GM18868 (cell line): ENCODE measurements around the gene TBXAS1.

Experiments used
- ATAC-seq: cut with Tn5 transposase; IDR thresholded peaks from one replicate; pipeline ENCODE4 v1.9.1; 2021; ENCODE audit warnings: mild to moderate bottlenecking, moderate library complexity; ENCODE audit not compliant: unreplicated experiment

Gene TBXAS1

GRCh38 chr7:140017543-140017942 lies 188.5 kb downstream of the TBXAS1 start:
- ATAC-seq = no peak

- no peak for ATAC-seq
These were observed 189.3 kb downstream of the TBXAS1 start for GRCh38 chr7:140018125-140019043.

DNA sequence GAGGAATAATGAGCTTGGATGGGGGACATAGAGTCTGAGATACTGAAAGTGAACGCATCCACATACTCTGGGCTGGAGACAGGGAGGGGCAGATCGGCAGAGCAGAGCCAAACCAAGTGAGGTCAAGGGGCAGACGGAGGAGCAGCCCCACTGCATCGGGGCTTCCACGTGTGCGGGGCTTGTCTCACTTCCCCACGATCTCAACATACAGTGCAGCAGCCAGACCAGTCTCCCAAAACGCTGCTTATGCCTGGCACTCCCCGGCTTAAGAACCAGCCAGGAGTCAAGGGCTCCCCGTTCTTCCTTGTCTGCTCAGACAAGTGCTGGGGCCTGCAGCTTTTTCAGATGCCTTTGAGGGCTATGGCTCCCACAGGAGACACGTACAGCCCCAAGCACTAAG lies 190.1 kb downstream of the TBXAS1 start:
- ATAC-seq = no peak

GRCh38 chr7:140019606-140020005 lies 190.5 kb downstream of the TBXAS1 start:
- no peak for ATAC-seq

DNA sequence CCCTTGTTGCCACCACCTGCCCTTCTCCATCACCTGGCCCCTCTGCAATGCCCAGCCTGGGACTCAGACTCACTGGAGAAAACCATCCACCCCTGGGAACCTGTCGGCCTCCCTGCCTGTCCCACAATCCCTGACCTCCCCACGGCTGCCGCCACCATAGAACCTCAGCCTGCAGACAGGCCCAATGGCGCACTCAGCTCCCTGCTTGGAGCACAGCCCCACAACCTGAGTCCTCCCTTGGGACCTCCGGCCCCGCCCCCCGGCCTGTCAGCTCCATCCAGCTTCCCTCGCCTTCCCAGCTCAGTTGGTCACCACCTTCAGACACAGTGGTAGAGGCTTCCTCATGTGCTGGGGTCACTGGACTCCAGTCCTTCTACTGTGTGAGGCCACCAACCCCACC lies 192.5 kb downstream of the TBXAS1 start:
- ATAC-seq = no peak

DNA sequence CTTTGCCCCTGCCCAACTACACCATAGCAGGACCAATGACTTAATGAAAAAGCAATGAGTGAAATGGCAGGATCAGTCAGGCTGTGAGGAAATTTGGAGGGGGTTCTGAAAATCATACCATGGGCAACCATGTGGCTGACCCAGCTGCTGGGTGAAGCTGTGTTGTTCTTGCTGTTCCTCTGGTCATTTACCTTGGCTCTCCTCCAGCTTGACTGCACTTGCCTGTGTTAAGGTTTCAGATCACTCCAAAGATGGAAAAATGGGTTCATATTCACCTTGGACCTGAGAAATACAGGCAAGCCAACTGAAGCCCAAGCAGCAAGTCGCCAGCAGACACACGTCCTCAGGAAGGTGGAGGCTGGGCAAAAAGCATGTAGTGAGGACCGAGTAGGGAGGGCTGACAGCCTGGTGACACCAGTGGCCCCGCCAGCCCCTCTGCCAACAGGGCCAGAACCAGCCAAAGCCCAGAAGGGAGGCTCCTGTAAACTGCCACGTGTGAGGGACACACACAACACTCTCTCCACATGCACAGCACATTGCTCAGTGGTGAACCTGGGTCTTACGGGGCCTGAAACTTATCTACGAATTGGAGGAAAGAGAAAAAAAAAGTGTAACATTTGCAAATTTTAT lies 193.6 kb downstream of the TBXAS1 start:
- ATAC-seq = no peak

DNA sequence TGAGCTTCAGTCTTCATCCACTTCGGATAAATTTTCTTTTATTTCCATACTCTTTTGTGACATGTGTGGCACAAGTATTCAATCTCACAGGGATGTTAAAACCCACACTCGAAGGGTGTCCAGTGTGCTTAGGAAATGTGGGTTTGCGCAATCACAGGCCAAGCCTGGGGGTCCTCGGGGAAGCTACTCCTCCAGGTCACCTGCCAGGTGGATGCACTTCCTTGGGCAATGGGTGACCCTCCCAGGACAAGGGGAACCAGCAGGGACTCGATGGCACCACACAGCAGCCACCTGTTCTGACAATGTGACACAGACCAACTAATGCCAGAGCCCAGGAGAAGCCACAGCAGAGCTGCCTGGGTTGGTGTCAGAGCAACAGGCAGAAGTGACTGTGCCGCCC lies 194.7 kb downstream of the TBXAS1 start:
- no peak for ATAC-seq

DNA sequence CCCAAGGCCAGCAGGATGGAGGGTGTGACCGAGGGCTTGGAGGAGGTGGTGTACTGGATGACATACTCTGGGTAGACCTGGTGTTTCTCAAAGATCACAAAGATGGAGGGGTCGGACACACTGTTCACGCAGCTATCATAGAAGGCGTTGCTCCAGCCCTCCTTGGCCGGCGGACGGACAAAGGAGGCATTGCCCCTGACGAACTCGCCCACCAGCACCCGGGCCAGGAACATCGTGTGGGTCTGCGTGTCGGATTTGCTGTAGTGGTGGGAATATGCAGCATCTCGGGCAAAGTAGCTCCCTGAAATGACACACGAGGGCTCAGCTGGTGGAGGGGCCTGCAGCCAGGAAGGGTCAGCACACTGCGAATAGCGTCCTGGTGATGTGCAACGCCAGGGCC lies 195.5 kb downstream of the TBXAS1 start:
- ATAC-seq = no peak

DNA sequence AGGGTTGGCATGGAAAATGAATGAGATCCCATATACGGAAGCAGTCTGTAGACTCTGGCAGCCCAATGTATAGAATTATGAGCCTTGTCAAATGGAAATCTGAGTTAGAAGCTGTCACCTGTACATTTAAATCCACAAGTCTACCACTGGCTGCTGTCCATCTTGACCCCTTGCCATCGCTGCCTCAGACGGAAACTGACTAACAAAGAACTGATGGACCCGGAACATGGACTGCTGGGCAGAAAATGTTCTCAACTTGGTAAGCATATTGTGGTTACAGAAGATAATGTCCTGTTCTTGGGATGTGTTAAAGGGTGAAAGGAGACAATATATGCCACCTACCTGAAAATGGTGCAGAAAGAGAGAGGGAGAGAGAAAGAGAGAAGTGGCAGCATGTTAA lies 196.2 kb downstream of the TBXAS1 start:
- ATAC-seq = no peak

DNA sequence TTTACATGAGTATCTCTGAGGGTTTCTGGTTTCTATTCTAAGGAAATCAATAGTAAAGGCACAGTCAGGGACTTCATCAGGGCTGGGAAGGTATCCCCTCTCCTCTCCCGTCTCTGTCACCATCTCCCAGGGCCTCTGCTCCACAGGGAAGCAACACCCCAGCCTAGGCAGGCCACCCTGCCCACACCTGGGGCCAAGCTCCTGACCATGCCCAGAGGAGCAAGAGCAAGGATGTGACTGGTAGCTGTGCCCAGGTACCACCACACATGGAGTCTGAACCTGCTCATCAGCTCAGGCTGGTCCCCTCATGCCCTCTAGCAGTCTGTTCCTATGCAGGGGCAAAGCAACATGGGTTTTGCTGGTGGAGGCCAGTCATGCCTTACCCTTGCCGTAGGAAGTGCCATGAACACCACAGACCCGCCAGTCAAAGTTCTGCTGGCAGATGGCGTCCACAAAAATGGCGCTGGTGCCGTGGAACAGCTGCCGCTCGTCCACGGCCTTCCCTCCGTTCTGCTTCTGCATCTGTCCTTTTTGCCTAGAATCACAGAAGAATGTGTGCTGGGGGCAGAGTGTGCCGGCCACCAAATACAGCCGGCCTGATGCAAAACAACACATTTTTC lies 196.9 kb downstream of the TBXAS1 start:
- ATAC-seq = no peak

- no peak for ATAC-seq
These were observed 197.9 kb downstream of the TBXAS1 start for GRCh38 chr7:140026935-140027334.

- ATAC-seq = no peak
These were observed 198.8 kb downstream of the TBXAS1 start for GRCh38 chr7:140027858-140028257.

GRCh38 chr7:140028311-140028710 lies 199.2 kb downstream of the TBXAS1 start:
- no peak for ATAC-seq

DNA sequence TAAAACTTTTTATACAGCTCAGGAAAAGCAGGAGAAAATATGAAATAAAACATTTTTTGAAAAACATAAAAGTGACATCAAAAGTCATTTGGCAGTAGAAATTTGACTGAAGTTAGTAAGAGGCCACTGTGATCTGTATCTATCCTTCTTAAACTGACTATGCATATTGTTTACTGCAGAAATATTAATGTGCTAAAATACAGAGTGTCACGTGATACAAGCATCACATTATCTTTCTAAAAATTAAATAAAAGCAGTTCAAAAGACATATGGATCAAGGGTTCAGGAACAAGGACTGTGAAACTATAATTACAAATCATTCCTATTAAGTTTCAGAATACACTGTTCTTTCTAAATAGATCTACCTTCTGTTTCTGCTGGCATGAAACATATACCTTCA lies 200.0 kb downstream of the TBXAS1 start:
- ATAC-seq = no peak

DNA sequence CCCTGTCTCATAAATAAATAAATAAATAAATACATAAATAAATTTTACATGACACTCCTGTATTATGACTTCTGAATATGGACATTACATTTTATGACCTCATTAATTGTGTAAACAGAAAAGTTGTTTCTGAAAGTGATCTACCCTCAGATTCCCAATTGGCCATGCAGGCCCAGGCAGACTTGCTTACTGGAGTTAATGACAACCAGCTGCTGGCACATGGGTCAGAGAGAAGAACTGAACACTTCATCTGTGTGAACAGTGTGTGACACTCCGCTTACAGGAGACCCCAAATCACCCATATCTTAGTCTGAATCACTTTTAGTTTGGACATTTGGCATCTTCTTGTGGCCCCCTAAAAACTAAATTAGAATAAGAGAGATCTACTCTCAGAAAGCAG lies 202.3 kb downstream of the TBXAS1 start:
- ATAC-seq = no peak

GRCh38 chr7:140033036-140033435 lies 204.0 kb downstream of the TBXAS1 start:
- no peak for ATAC-seq

DNA sequence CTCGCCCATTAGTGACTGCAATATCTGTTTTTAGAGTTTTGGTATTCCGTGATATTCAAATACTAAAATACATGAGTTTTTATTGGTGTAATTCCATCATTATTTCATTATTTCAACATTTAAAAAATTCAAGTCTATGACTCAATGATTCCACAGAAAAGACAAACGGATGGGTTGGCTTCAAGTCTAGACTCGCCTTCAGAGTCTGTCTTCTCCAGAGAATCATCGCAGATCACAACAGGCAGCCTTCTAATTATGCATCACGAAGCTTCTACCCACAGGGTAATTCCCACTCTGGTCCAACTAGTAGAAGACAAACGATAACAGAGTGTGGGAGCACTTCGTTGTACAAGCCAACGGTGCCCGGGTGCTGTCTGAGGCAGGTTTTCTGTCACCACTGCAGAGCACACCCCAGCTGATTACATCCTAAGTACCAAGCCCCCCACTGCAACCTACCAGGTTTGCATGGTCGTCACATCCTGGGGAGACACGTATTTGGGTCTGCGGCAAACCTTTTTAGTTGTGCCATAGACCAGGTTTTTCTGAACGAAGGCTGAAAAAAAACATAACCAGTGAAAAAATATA lies 204.8 kb downstream of the TBXAS1 start:
- ATAC-seq = no peak

DNA sequence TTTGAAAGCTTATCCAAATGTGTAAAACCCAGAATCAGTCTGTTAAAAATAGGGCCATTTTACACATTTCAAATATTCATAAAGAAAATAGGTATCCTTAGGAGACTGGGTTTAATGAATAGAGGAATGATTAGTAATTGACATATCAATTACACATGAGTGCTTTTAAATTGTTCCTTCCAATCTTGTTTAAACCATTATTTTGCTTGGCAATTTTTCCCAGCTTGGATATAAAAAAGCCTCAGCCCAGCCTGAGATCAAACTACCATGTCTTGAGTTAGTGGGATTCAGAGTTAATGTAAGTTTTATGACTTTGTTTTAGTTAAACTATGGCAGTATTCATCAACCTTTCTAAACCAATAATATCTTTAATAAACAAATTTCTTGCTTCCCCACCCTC lies 205.4 kb downstream of the TBXAS1 start:
- ATAC-seq = no peak

DNA sequence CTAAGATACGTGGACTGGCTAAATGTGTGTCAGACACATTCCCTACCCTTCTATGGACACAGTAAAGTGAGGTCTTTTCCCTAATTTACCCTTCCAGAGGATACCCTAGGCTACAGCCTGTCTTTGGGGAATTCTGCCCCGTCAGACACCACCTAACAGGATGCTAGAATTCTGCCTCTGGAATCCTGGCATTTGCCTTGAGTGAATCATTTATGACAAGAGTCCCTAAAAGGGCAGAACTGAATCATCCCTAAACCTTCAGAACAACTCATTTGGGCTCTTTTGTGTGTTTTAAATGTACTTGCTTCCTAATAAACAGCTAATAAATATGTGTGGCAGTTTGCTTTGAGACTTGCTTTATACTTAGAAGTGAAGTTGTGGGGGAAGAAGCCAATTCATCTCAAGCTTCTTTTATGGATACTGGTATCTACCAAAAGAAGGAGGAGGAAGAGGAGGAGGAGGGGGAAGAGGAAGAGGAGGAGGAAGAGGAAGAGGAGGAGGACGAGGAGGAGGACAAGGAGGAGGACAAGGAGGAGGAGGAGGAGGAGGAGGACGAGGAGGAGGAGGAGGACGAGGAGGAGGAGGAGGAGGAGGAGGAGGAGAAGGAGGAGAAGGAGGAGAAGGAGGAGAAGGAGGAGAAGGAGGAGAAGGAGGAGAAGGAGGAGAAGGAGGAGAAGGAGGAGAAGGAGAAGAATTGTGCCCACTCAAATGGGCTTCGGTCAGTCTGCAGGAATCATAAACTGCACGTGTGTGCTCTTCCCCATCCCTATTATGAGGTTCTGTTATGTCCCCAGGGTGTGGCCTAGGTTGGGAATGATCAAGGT lies 206.5 kb downstream of the TBXAS1 start:
- no peak for ATAC-seq

DNA sequence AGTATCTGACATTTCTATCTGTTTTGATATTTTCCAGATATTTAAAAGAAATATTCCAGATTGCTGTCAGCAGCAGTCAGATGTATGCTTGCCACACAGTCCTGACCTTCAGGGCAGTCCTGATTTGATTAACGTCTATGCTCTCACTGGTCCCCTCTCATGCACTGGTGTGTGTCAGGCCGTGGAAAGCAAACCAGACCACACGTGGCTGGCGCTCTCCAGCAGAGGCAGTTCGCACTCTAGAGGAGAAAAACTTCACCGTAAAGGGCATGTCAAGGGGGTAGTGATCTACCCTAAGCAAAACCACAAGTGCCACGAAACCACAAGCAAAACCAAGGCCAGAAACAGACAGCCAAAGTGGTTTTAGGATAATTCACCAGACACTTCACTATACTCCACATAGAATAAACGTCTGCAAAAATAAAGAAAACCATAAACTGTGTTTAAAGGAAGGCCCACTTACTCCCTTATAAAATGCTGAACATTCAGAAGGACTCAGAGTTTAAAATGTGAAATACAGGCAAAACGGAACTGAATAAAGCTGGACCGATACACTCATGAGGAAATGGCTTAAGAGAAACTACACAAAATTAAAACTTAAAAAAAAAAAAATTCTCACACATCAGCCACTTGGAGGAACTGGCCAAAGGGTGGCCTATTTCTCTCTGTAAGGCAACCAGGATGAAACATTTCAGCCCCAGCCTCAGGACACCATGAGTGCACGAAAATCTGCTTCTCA lies 207.3 kb downstream of the TBXAS1 start:
- ATAC-seq = peak; percentile 70
